AG04449 (cell line): ENCODE measurements around the gene ATP10B.

ENCODE experiments used
- CTCF ChIA-PET: fragments of 350-600 bp; formaldehyde crosslinking; extraction: SDS; loops from one replicate; lab custom pipeline; 2021; ENCODE audit warnings: antibody characterized with exemption; lab: Yijun Ruan, JAX
- POLR2A ChIA-PET: fragments of 400-600, 350-600 bp; formaldehyde crosslinking; extraction: SDS; loops from one replicate; lab custom pipeline; 2020; ENCODE audit warnings: antibody characterized with exemption, inconsistent platforms; lab: Yijun Ruan, JAX
- DNase-seq: peaks from one replicate; pipeline ENCODE4 v3.0.0-alpha.2; 2010; ENCODE audit warnings: low read depth, low spot score
- H3K4me3 ChIP-seq: 2 replicates; pipeline ENCODE4 v1.5.1; 2011; ENCODE audit warnings: low read depth, mild to moderate bottlenecking, control low read depth, low read length
- TF ChIP-seq, protein P1 (sequence below): IDR thresholded peaks from one replicate; pipeline ENCODE4 v1.5.1; 2011; ENCODE audit warnings: mild to moderate bottlenecking, moderate library complexity, low read length, control low read depth, inconsistent platforms; ENCODE audit not compliant: insufficient read depth; ENCODE audit errors: missing control alignments

Gene ATP10B

GRCh38 chr5:160619381-160619780, 232.6 kb downstream of the ATP10B start:
- DNase-seq: no peak
- CTCF ChIA-PET: no interaction called here
- TF ChIP-seq, protein P1, sequence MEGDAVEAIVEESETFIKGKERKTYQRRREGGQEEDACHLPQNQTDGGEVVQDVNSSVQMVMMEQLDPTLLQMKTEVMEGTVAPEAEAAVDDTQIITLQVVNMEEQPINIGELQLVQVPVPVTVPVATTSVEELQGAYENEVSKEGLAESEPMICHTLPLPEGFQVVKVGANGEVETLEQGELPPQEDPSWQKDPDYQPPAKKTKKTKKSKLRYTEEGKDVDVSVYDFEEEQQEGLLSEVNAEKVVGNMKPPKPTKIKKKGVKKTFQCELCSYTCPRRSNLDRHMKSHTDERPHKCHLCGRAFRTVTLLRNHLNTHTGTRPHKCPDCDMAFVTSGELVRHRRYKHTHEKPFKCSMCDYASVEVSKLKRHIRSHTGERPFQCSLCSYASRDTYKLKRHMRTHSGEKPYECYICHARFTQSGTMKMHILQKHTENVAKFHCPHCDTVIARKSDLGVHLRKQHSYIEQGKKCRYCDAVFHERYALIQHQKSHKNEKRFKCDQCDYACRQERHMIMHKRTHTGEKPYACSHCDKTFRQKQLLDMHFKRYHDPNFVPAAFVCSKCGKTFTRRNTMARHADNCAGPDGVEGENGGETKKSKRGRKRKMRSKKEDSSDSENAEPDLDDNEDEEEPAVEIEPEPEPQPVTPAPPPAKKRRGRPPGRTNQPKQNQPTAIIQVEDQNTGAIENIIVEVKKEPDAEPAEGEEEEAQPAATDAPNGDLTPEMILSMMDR: no peak
- H3K4me3 ChIP-seq: no peak overlapping the region
- POLR2A ChIA-PET: no interaction called here

DNA sequence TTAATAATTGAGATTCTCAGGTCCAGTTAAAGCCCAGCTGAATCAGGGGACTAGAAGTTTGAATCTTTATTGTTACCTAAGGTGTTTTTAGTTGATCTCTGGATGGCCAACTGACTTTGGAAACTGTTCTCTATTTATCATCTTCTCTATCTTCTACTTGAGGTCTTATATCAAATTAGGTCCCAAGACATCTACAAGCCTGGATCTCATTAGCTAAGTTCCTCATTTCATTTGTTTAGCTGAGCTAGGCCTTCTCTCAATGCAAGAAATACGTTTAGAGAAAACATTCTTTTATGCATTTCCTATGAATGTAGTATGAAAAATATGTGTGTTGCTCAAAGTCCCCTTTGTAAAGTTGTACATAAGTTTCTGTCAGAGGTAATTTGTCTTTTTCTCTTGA, 233.7 kb downstream of the ATP10B start:
- DNase-seq: no peak
- CTCF ChIA-PET: no interaction called here
- H3K4me3 ChIP-seq: no peak overlapping the region
- TF ChIP-seq, protein P1: no peak
- POLR2A ChIA-PET: no interaction called here

- TF ChIP-seq, protein P1: no peak
- no peak overlapping the region for H3K4me3 ChIP-seq
- ChIA-PET CTCF (no interaction called here), POLR2A (no interaction called here)
- DNase-seq: no peak
Observed at GRCh38 chr5:160616712-160617497, 235.1 kb downstream of the ATP10B start.

- ChIA-PET CTCF (no interaction called here), POLR2A (no interaction called here)
- DNase-seq: no peak
- TF ChIP-seq, protein P1: no peak
- no peak overlapping the region for H3K4me3 ChIP-seq
Observed at GRCh38 chr5:160614136-160614535, 237.9 kb downstream of the ATP10B start.

DNA sequence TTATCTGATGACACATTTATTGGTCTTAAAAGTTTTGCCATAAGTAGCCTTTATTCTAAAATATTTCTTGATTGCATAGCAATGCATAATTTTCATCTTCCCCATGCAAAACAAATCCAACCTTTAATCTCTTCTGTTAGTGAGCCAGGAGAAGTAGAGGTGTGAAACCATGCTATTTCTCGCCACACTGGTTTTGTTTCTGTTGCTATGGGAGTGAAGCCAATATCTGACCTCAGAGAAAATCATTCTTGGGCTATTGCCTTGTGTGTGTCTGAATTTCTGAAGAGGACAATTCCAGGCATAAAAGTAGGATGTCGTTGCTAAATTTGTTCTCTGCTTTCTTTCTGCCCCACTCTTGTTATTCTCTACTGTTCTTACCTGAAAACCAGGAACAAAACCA, 246.7 kb downstream of the ATP10B start:
- no peak for DNase-seq
- ChIA-PET POLR2A (no interaction called here), CTCF (no interaction called here)
- TF ChIP-seq, protein P1: no peak
- H3K4me3 ChIP-seq: no peak overlapping the region

- no peak for DNase-seq
- POLR2A ChIA-PET: no interaction called here
- CTCF ChIA-PET: no interaction called here
- TF ChIP-seq, protein P1: no peak
- no peak overlapping the region for H3K4me3 ChIP-seq
Observed at GRCh38 chr5:160604484-160604883, 247.5 kb downstream of the ATP10B start.
